Renal pelvis (tissue), 4 donors: Measurements from ENCODE around the gene NFE2L3. TPM values are rescaled to one million over a fixed set of nuclear protein-coding genes. Genes with fewer than 3 reads are reported as not detected.

Experiments
- DNase-seq: peaks from one replicate; pipeline ENCODE4 v3.0.0-alpha.2; 2013
- polyA plus RNA-seq, 3 donors: library from polyadenylated mRNA; unstranded; fragments of 120-200 nt; gene quantifications; one replicate each; pipeline ENCODE4 v1.2.1, GENCODE V29; 2013; ENCODE audit not compliant: insufficient read length in 3 of 3

Gene NFE2L3
- polyA plus RNA-seq, 3 donors = 25.2 to 40.3 (median 38.5) TPM

DNA sequence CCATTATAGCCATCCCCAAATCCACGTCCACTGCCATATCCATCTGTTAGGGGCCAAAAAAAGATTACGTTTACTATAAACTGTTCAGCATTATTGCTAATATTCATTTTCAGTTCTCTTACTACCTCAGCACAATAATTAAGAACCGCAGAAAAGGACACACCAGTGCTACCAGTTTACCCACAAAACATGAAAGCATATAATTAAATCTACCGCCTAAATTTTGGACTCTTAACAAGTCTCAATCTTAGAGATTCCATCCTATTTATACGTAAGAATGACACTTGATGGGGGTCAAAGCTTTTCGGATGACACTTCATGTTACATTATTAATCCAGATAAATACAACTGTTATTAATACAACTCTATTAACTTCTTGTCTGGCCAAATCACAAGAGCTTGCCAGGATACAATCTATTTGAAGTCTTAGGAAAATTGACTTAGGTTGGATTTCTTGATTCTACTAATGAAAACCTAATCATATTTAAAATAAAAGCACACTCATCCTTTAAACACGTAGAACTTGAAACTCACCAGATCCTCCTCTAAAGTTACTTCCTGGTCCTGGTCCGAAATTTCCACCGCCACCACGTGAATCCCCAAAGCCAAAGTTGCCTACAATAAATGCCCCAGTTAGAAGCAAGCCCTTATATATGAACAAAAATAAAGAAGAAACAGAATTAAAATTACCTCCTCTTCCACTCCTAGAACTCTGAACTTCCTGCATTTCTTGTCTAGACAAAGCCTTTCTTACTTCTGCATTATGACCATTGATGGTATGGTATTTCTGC lies 44.1 kb downstream of the NFE2L3 start:
- no peak for DNase-seq

DNA sequence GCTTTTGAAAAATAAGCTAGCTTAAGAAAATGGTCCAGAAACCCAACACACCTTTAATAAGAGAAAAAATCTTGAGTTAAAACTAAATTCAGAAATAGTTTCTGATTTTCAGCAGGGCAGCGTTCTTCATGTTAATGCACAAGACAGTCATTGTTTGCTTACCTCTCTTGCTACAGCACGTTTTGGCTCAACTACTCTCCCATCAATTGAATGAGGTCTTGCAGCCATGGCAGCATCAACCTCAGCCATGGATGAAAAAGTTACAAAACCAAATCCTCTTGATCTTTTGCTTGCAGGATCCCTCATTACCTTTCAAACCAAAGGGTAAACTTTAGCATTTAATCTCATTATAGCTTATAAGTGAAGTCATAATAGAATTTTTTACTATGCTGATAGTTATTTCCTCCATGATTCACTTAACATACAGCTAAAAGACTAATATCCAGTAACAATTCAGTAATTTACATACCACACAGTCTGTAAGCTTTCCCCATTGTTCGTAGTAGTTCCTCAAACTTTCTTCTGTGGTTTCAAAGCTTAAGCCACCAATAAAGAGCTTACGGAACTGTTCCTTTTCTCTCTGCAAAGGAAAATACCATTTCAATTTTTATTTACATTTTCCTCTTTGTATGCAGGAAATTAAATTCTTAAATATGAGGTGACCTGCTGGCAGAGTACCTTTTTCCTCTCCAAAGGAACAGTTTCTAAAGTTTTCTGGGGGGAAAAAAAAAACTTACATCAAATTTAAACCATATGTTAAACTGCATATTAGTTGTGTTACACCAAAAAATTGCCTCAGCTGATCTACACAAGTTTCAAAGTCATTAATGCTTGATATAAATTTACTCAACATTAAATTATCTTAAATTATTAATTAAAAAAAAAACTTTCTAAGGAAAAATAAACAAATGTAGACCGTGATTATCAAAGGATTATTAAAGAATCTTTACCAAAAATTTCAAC lies 45.4 kb downstream of the NFE2L3 start:
- no peak for DNase-seq

DNA sequence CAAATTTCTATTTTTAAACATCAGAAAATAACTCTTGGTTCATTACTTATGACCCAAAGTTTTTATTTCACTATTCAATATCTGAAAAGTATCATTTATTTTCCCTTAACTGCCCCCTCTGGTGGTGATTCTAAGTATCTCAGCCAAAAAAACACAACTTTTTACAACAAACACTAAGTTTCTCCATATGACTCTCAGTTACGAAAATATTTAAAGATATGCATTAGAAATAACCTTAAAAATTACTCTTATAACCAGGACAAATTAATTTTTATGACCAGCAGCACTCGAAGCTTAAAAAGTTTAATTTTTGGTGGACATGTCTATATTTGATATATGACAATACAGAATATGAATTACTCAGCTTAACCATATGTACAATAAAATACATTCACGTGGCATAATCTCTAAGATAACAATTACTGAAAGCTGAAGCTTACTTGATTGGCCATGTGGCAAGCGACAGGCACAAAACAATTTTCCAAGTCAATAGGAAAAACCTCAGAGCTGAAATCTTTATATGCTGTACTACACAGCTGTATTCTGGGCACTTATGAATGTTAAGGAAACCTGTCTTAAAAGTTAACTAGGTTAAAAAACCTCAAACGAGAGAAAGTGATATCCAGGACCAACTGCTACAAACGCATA lies 46.3 kb downstream of the NFE2L3 start:
- DNase-seq = no peak

DNA sequence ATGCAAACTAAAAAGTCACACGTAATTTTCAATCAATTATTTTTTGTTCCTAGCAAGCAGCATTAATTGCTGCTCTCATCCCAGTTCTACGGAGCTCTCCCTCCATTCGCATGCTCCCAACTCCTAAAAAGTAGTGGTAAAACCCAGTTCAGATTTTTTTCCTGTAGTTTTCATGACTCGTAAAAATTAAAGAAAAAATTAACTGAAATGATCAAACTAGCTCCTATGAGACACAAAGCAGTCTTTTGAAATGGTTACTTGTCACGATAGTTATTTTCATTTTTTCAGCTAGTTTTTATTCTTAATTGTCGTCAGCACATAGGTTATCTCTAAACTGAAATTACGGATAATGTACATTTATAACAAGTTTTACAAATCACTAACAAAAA lies 46.8 kb downstream of the NFE2L3 start:
- no peak for DNase-seq

DNA sequence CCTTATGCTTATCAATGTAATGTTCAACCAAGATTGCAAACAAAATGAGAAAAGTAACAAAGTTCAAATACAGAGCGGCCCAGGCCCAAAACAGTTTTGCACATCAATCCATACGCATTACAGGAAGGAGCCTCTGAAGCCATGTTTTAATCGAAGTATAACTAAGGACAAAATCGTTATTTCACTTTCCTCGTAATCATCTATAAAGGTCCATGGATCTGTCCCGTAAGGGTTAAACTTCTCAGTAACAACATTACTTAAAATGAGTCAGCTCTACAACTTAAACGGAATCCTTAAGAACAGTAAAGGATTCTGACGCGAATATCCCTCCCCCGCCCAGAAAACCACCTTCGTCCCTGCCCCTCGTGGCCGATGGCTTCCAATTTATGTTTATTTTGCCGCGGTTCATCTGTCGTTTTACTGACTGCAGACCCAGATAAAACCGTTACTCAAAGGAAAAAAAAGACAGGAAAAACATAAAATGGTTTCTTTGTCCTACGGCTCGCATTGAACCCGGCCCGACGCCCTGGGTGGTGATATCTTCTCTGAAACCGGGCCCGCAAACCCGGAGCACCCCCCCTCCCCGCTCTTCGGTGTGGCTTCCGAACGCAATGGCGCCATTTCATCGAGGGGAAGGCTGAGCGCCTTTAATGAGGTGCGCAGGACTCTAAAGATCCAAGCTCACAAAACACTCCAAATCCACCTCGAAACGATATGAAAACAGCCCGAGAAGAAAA lies 47.5 kb downstream of the NFE2L3 start:
- DNase-seq = peak; percentile 76

DNA sequence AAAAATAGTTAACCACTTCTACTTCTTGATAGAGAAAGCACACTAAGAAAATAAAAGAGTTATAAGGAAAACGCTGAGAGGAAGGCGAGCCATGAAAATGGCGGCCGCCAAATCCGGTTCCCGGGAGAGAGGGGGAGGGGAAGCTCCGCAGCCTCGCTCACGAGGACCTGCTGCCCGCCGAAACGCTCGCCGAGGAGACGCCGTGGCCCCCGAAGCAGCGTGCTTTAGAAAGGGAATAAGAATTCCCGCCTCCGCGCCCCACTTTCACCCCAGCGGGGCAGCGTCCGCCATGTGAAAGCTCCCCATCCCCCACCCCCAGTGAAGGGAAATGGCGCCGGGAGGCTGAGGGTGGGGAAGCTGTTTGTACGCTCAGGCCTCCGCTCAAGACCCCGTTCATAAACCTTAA lies 48.0 kb downstream of the NFE2L3 start:
- DNase-seq = peak; percentile 60

DNA sequence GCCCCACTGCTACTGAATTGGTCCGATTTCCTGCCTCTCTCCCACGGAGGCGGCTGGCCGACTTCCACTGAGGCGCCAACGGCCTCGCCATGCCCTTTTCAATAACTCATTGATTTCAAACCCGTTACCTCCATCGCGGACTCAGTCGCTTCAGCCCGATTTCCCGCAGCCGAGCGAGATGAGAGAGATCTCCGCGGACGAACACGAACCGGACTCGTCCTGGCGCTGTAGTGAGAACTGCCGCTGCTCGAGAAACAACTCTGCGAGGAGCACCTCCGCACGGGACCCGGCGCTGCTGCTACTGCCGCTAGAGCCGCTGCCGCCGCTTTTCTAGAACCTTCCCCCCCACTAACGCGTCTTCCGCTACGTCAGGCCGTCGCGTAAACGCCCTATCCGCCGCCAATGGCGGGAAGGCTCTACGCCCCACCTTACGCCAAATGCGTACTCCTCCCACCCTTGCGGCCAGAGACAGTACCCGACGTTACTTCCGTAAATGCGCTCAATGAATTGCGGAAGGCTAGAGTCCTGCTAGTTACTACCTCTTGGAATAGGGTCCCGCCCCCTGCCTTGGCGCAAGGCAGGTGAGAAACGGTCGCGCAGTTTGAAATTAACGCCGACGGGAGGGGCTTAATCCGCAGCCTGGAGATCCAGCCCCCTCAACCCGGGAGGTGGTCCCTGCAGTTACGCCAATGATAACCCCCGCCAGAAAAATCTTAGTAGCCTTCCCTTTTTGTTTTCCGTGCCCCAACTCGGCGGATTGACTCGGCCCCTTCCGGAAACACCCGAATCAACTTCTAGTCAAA lies 48.6 kb downstream of the NFE2L3 start, which contains the start of gene HNRNPA2B1:
Gene HNRNPA2B1, minus strand, starts transcription at position 303 of the 803 bp plus-strand sequence. Its CDS starts 169 bp downstream, at position 134.
- peak; percentile 99 for DNase-seq

DNA sequence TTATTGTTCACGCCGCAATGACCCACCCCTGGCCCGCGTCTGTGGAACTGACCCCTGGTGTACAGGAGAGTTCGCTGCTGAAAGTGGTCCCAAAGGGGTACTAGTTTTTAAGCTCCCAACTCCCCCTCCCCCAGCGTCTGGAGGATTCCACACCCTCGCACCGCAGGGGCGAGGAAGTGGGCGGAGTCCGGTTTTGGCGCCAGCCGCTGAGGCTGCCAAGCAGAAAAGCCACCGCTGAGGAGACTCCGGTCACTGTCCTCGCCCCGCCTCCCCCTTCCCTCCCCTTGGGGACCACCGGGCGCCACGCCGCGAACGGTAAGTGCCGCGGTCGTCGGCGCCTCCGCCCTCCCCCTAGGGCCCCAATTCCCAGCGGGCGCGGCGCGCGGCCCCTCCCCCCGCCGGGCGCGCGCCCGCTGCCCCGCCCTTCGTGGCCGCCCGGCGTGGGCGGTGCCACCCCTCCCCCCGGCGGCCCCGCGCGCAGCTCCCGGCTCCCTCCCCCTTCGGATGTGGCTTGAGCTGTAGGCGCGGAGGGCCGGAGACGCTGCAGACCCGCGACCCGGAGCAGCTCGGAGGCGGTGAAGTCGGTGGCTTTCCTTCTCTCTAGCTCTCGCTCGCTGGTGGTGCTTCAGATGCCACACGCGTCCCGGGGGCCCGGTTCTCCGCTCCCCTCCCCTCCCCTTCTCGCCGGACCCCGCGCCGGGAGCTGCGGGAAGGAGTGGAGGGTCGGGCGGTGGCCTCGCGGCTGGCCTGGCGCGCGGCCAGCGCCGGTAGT lies 49.4 kb downstream of the NFE2L3 start, which contains the start of gene CBX3:
Gene CBX3, plus strand, starts transcription at position 499 of the 772 bp plus-strand sequence. CDS start 1,254 bp downstream, outside the sequence.
- peak; percentile 91 for DNase-seq

DNA sequence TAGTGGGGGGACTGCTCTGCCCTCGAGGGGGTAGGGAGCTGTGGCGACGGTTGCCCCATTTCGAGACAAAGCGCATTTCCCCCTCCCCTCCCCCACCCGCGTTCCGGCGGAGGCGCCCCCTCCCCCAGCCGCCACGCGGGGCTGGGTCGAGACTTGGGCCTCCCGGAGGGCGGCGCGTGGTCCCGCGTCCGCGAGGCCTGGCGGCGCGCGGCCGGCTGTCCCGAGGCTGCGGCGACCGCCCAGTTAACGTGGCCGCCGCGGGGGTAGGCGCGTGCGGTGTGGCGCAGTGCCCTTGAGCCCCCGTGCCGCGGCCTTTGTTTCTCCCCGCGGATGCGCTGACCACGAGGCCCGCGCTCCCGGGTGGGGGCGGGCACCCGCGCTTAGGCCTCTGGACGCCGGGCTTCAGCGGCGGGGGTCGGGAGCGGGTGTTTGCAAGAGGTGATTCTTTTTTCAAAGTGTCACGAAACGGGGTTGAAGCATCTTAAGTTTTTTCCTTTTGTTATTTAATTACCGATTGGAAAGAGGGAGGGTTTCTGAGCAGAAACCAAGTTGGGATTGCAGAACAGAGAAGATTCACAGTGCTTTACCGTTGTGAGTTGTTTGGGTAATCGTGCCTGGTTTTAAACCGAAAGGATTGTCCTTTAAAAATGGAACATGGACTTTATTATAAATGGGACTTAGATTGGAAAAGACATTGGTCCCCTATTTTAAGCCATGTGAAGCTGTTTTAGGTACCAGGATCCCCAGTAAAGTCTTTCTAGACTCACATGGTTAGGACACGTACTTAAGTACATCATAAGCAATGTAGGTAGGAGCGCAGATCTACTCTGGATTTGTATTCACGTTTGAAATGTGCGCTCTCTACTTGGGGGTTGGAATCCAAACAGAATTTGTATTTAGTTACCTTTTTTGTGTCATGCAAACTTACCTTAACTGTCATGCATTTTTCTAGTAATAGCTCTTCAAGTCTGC lies 50.3 kb downstream of the NFE2L3 start:
- DNase-seq = no peak

DNA sequence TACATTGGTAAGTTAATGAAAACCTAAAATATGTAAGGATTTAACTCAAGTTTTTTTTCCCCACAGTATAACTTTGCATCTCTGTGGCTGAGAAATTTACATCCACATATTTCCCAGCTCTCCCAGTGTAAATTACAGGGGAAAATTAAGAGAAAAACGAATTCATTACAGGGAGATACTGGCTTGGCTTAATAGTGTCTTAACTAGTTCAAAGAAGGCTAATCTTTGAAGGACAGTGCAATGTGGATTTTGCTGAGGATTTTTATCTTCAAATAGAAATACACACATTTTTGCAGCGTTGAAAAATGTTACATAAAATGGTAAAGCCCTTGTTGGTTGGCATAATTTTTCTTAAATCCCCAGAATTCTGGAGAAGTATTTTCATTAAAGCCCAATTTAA lies 51.0 kb downstream of the NFE2L3 start:
- no peak for DNase-seq

DNA sequence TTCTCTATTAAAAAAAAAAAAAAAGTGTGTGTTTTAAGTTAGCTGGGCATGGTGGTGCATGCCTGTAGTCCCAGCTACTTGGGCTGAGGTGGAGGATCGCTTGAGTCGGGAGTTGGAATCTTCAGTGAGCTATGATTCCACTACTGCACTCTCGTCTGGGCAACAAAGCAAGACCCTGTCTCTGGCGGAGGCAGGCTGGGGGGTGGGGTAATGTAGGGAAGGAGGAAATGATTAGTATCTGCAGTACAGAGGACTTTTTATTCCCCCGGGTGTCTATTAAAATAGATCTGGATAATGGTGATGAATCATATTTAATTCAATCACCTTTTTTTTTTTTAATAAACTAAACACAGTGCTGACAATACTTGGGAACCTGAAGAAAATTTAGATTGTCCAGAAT lies 56.0 kb downstream of the NFE2L3 start:
- no peak for DNase-seq

DNA sequence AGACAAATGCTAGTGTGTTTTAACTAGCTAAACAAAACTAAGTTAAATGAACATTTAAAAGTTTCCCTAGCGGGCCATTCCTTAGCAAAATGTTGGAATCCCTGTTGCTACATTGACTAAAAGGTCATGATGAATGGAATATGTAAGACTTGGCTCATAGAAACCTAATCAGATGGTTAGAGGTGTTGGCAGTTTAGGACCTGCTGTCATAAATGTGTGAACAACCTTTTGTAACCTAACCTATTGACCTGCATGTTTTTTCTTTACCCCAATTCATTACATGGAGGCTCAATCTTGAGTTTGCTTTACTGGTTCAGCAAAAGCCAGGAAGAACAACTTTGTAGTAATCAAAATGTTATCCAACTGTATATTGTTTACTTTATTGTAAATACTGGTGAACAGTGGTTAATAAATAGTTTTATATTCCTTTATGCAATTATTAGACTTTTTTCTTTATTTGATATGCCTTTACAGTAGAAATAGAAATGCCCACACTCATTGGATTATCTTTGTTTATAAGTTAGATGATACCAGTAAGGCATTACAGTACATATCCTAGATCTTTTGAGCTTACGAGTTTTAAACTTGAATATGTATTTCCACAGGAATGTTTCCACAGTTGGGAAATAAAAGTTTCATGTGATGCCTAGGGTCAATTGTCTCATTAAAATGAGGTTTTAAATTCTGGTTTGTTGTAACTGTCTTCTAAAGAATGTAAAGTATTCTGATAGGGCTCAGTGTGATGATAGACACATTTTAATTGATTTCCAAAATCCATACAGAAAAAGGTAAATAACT lies 61.1 kb downstream of the NFE2L3 start:
- no peak for DNase-seq

DNA sequence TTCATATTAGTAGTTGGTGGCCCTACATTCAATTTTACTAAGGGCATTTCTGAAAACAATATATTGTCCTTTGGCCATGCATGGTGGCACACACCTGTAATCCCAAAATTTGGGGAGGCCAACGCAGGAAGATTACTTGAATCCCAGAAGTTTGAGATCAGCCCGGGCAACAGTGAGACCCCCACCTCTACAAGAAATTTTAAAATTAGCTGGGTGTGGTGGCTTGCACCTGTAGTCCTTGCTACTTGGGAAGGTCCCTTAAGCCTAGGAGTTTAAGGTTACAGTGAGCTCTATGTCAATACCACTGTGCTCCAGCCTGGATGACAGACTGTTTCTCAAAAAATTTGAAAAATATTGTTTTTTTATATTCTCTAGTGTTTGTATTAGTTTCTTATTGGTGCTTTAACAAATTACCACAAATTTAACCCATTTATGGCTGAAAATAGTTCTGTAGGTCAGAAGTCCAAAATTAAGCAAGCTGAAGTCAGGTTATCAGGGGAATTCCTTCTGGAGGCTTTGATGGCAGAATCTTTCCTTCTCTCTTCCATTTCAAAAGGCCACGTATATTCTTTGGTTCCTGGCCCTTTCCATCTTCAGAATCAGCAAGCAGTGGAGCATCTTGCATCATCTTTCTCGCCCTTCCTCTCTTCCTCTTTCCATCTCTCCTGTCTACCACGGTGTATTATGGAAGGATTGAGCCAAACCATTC lies 62.0 kb downstream of the NFE2L3 start:
- DNase-seq = no peak

DNA sequence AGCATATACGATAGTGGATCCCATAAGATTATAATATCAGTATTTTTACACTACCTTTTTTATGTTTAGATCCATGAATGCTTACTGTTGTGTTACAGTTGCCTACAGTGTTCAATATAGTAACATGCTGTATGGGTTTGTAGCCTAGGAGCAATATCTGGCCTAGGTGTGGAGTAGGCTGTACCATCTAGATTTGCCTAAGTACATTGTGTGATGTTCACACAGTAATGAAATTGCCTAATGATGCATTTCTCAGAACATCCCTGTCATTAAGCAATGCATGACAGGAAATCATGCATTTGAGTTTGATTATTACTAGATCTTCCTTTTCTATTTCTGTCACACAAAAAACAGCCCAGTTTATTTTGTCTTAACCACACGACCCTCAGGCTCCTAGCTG lies 64.1 kb downstream of the NFE2L3 start:
- no peak for DNase-seq

DNA sequence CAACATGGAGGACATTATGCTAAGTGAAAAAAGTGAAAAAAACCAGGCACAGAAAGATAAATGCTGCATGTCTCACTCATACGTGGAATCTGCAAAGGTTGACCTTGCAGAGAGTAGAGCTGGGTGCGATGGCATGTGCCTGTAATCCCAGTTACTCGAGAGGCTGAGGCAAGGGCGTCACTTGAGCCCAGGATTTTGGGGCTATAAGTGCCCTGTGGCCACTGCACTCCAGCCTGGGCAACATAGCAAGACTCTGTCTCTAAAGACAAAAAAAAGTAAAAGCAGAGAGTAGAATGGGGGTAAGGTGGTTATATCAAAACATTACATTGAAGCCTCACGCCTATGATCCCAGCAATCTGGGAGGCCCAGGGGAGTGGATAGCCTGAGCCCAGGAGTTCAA lies 72.4 kb downstream of the NFE2L3 start:
- DNase-seq = no peak

DNA sequence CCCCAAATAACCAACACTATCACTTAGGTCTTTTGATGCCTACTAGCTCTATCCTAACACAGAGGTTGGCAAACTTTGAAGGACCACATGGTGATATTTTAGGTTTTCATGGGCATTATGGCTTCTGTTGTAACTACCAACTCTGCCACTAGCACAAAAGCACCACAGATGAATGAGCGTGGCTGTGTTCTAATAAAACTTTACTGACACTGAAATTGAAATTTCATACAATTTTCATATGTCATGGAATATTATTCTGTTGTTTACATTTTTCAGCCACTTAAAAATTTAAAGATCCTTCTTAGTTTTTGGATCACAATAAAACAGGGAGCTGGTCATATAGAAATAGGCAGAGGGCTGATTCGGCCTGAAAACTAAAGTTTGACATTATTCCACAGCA lies 76.0 kb downstream of the NFE2L3 start:
- DNase-seq = no peak
